ENCODE data around the gene PIK3CD.

The PIK3CD gene

DNA sequence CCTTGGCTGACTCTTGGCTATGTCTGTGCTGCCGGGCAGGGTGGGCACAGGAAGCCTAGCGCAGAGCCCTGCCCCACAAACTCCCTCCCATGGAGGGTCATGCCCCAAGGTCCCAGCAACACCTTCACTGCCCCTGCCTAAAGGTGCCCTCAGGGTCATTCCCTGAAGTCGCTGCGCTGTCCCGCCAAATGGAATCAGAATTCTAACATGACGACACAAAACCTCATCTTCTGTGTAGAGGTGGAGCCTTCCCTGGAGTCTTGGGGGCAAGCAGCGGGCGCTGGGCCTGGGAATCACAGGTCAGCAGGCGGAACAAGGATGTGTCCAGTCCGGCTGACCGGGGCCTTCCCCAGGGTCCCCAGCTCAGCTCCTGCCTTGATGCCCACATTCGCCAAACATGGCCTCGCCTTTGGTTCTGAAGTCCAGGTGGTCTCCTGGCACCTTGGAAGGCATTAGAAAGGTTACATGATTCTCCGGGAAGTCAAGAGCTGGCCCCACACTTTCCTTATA is 45.5 kb upstream of the PIK3CD start:
- H3F3A ChIP-seq (ENCODE audit: control insufficient read depth, insufficient read depth): no peaks in the 10 kb centered on the region
- H3K9me3 ChIP-seq (ENCODE audit: control insufficient read depth, insufficient read depth, low read length): no peaks in the 10 kb centered on the region
- no peaks in the 10 kb centered on the region for H3K9me2 ChIP-seq (replicated peaks; ENCODE audit: control insufficient read depth, low read length)
- no peak overlapping the region for H3K27ac ChIP-seq (ENCODE audit: low read depth, low read length)
- no peaks in the 10 kb centered on the region for H3K79me2 ChIP-seq (ENCODE audit: control insufficient read depth, low read length)
- TF ChIP-seq, protein P1, sequence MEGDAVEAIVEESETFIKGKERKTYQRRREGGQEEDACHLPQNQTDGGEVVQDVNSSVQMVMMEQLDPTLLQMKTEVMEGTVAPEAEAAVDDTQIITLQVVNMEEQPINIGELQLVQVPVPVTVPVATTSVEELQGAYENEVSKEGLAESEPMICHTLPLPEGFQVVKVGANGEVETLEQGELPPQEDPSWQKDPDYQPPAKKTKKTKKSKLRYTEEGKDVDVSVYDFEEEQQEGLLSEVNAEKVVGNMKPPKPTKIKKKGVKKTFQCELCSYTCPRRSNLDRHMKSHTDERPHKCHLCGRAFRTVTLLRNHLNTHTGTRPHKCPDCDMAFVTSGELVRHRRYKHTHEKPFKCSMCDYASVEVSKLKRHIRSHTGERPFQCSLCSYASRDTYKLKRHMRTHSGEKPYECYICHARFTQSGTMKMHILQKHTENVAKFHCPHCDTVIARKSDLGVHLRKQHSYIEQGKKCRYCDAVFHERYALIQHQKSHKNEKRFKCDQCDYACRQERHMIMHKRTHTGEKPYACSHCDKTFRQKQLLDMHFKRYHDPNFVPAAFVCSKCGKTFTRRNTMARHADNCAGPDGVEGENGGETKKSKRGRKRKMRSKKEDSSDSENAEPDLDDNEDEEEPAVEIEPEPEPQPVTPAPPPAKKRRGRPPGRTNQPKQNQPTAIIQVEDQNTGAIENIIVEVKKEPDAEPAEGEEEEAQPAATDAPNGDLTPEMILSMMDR (IDR thresholded peaks at IDR 0.05; ENCODE audit: low read depth, low read length, poor library complexity, severe bottlenecking): no peak
- no peak for TF ChIP-seq EZH2phosphoT487 (IDR thresholded peaks at IDR 0.05; ENCODE audit: borderline replicate concordance, low read length)
- H3K36me3 ChIP-seq (ENCODE audit: control insufficient read depth, low read length): peaks cover 45% of the 10 kb centered on the region
- no peaks in the 10 kb centered on the region for H4K20me1 ChIP-seq (ENCODE audit: control insufficient read depth, insufficient read depth, low read depth, low read length)
- no peak overlapping the region for H3K4me3 ChIP-seq (ENCODE audit: low read length)
- no peak overlapping the region for H3K4me2 ChIP-seq (ENCODE audit: low read length)
- H3K4me1 ChIP-seq (ENCODE audit: control insufficient read depth, low read length): no peaks in the 10 kb centered on the region
- H3K27me3 ChIP-seq (ENCODE audit: control insufficient read depth, low read length): no peaks in the 10 kb centered on the region

DNA sequence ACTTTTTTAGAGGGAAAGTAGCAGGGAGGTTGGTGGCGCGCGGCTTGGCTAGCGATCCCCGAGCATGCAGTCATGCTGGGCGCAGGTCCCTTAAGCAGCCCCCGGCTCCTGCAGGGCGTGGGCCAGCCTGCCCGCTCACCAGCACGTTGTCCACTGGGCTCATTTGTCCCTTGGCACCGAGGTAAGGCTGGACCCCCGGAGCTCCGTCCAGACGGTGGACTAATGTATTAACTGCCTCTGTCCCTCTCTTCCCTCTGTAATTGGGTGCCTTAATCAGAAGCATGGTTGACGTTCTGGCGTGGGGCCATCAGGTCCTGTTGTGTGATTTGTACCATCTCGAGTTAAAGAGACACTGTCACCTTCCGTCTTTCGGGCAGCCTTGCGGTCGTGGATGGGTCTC is 45.1 kb upstream of the PIK3CD start:
- Histone ChIP-seq H3K27me3 (ENCODE audit: control insufficient read depth, low read length) (no peaks in the 10 kb centered on the region), H3K4me3 (ENCODE audit: low read length) (no peak overlapping the region), H3K27ac (ENCODE audit: low read depth, low read length) (no peak overlapping the region), H3K9me3 (ENCODE audit: control insufficient read depth, insufficient read depth, low read length) (no peaks in the 10 kb centered on the region), H3K79me2 (ENCODE audit: control insufficient read depth, low read length) (no peaks in the 10 kb centered on the region), H3K9me2 (replicated peaks; ENCODE audit: control insufficient read depth, low read length) (no peaks in the 10 kb centered on the region), H3K36me3 (ENCODE audit: control insufficient read depth, low read length) (peaks cover 43% of the 10 kb centered on the region), H3K4me1 (ENCODE audit: control insufficient read depth, low read length) (no peaks in the 10 kb centered on the region), H4K20me1 (ENCODE audit: control insufficient read depth, insufficient read depth, low read depth, low read length) (no peaks in the 10 kb centered on the region), H3K4me2 (ENCODE audit: low read length) (no peak overlapping the region), H3F3A (ENCODE audit: control insufficient read depth, insufficient read depth) (no peaks in the 10 kb centered on the region)
- TF ChIP-seq, protein P1 (IDR thresholded peaks at IDR 0.05; ENCODE audit: low read depth, low read length, poor library complexity, severe bottlenecking): no peak
- TF ChIP-seq EZH2phosphoT487 (IDR thresholded peaks at IDR 0.05; ENCODE audit: borderline replicate concordance, low read length): no peak

DNA sequence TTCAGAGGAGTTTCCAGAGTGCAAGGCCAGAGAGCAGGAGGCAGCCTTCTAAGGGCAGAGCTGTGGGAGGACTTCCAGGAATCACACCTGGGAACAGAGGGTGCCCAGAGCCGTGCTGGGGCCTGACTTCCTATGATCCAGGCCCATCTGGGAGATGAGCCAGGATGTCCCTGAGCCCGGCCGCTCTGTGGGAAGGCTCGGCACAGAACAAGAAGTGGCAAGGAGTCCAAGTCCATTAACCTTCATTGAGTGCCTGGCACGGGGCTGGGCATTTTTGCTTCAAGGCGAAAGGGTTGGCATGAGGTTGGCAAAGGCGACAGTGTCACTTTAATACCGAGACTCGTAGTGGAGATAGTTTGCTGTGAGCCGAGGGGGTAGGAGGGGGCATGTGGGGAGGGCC is 44.6 kb upstream of the PIK3CD start:
- no peaks in the 10 kb centered on the region for H3K9me2 ChIP-seq (replicated peaks; ENCODE audit: control insufficient read depth, low read length)
- no peaks in the 10 kb centered on the region for H3F3A ChIP-seq (ENCODE audit: control insufficient read depth, insufficient read depth)
- no peak overlapping the region for H3K4me2 ChIP-seq (ENCODE audit: low read length)
- H3K79me2 ChIP-seq (ENCODE audit: control insufficient read depth, low read length): no peaks in the 10 kb centered on the region
- no peaks in the 10 kb centered on the region for H3K27me3 ChIP-seq (ENCODE audit: control insufficient read depth, low read length)
- H3K36me3 ChIP-seq (ENCODE audit: control insufficient read depth, low read length): peaks cover 41% of the 10 kb centered on the region
- no peak overlapping the region for H3K27ac ChIP-seq (ENCODE audit: low read depth, low read length)
- no peaks in the 10 kb centered on the region for H3K9me3 ChIP-seq (ENCODE audit: control insufficient read depth, insufficient read depth, low read length)
- TF ChIP-seq, protein P1 (IDR thresholded peaks at IDR 0.05; ENCODE audit: low read depth, low read length, poor library complexity, severe bottlenecking): no peak
- no peak for TF ChIP-seq EZH2phosphoT487 (IDR thresholded peaks at IDR 0.05; ENCODE audit: borderline replicate concordance, low read length)
- no peaks in the 10 kb centered on the region for H4K20me1 ChIP-seq (ENCODE audit: control insufficient read depth, insufficient read depth, low read depth, low read length)
- no peak overlapping the region for H3K4me3 ChIP-seq (ENCODE audit: low read length)
- H3K4me1 ChIP-seq (ENCODE audit: control insufficient read depth, low read length): no peaks in the 10 kb centered on the region
